ENCODE measurements around the gene SLC29A3.

The SLC29A3 gene

GRCh38 chr10:71366690-71367089 lies 47.6 kb downstream of the SLC29A3 start:
- no peak for DNase-seq

GRCh38 chr10:71367271-71367670 lies 48.2 kb downstream of the SLC29A3 start:
- DNase-seq, result peak in 1 of 58 donors; percentile 19

- DNase-seq, result no peak
Observed at GRCh38 chr10:71368176-71368575, 49.1 kb downstream of the SLC29A3 start.

- DNase-seq, result no peak
Observed at GRCh38 chr10:71368643-71369042, 49.6 kb downstream of the SLC29A3 start.

GRCh38 chr10:71369602-71370001 lies 50.5 kb downstream of the SLC29A3 start:
- no peak for DNase-seq

- peak in 1 of 58 donors; percentile 17 for DNase-seq
Observed at GRCh38 chr10:71370031-71370430, 51.0 kb downstream of the SLC29A3 start.

- peak in 1 of 58 donors; percentile 10 for DNase-seq
Observed at GRCh38 chr10:71371750-71372166, 52.7 kb downstream of the SLC29A3 start.

- DNase-seq, result peak in 1 of 58 donors; percentile 31
Observed at GRCh38 chr10:71372882-71373495, 53.9 kb downstream of the SLC29A3 start.

- no peak for DNase-seq
Observed at GRCh38 chr10:71374481-71375233, 55.6 kb downstream of the SLC29A3 start.

GRCh38 chr10:71375952-71376351 lies 56.9 kb downstream of the SLC29A3 start:
- no peak for DNase-seq

- DNase-seq, result peak in 1 of 58 donors; percentile 29
Observed at GRCh38 chr10:71378336-71379117, 59.5 kb downstream of the SLC29A3 start.

- DNase-seq, result peak in 1 of 58 donors; percentile 22
Observed at GRCh38 chr10:71379118-71379766, 60.2 kb downstream of the SLC29A3 start.

- no peak for DNase-seq
Observed at GRCh38 chr10:71380841-71381240, 61.8 kb downstream of the SLC29A3 start.

- DNase-seq, result no peak
Observed at GRCh38 chr10:71381611-71382010, 62.6 kb downstream of the SLC29A3 start.

GRCh38 chr10:71382028-71382427 lies 63.0 kb downstream of the SLC29A3 start:
- no peak for DNase-seq

- no peak for DNase-seq
Observed at GRCh38 chr10:71382757-71383156, 63.7 kb downstream of the SLC29A3 start.

GRCh38 chr10:71383972-71384687 lies 65.1 kb downstream of the SLC29A3 start:
- DNase-seq, result peak in 53 of 58 donors; percentile 12 to 84 (median 62)

GRCh38 chr10:71388171-71388570 lies 69.1 kb downstream of the SLC29A3 start:
- no peak for DNase-seq

GRCh38 chr10:71388583-71389310 lies 69.7 kb downstream of the SLC29A3 start:
- DNase-seq, result no peak

All from anterior cingulate cortex (tissue), 58 donors.